ENCODE measurements around the gene RUFY3.

The RUFY3 gene

GRCh38 chr4:70711599-70711998, 10.2 kb upstream of the RUFY3 start:
- peak overlapping the region; percentile 71 for H3K4me2 ChIP-seq (ENCODE audit: low read length)
- H3K36me3 ChIP-seq (ENCODE audit: control insufficient read depth, low read length) = peaks cover 8% of the 10 kb centered on the region; the same call in 1 of the 2 replicates
- H3F3A ChIP-seq (ENCODE audit: control insufficient read depth, insufficient read depth) = no peaks in the 10 kb centered on the region
- H3K27me3 ChIP-seq (ENCODE audit: control insufficient read depth, low read length) = no peaks in the 10 kb centered on the region
- no peaks in the 10 kb centered on the region for H4K20me1 ChIP-seq (ENCODE audit: control insufficient read depth, insufficient read depth, low read depth, low read length)
- H3K4me1 ChIP-seq (ENCODE audit: control insufficient read depth, low read length) = peaks cover 82% of the 10 kb centered on the region
- 0 out of 2 replicates have a peak overlapping the region, but pooled peaks have one; percentile 6 for H3K4me3 ChIP-seq (ENCODE audit: low read length)
- H3K27ac ChIP-seq (ENCODE audit: low read depth, low read length) = no peak overlapping the region
- peaks cover 99% of the 10 kb centered on the region for H3K79me2 ChIP-seq (ENCODE audit: control insufficient read depth, low read length)
- H3K9me3 ChIP-seq (ENCODE audit: control insufficient read depth, insufficient read depth, low read length) = no peaks in the 10 kb centered on the region
- H3K9me2 ChIP-seq (replicated peaks; ENCODE audit: control insufficient read depth, low read length) = no peaks in the 10 kb centered on the region
- no peak for TF ChIP-seq EZH2phosphoT487 (IDR thresholded peaks at IDR 0.05; ENCODE audit: borderline replicate concordance, low read length)
- no peak for TF ChIP-seq CTCF (IDR thresholded peaks at IDR 0.05; ENCODE audit: low read depth, low read length, poor library complexity, severe bottlenecking)

DNA sequence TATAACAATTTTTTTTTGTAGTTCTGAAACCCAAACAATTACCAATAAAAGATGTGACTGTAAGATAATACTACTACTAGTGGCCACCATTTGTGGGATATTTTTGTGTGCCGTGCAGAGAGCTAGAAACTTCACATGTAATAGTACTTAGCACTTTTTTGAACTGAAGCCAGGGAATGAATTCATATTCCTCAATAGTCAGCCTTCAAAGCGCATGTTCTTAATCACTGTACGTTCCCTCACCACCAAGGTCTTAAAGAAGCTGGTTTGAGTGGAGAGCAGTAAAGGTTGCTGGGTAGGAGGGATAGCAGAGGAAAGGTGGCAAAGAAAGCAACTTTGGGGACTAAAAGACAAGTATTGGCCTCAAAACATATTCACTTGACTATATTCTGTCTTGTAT, 9.6 kb upstream of the RUFY3 start:
- Histone ChIP-seq H3F3A (ENCODE audit: control insufficient read depth, insufficient read depth) (no peaks in the 10 kb centered on the region), H3K4me2 (ENCODE audit: low read length) (peak overlapping the region; percentile 71), H4K20me1 (ENCODE audit: control insufficient read depth, insufficient read depth, low read depth, low read length) (no peaks in the 10 kb centered on the region), H3K4me3 (ENCODE audit: low read length) (no peak overlapping the region), H3K27ac (ENCODE audit: low read depth, low read length) (no peak overlapping the region), H3K9me2 (replicated peaks; ENCODE audit: control insufficient read depth, low read length) (no peaks in the 10 kb centered on the region), H3K4me1 (ENCODE audit: control insufficient read depth, low read length) (peaks cover 82% of the 10 kb centered on the region), H3K27me3 (ENCODE audit: control insufficient read depth, low read length) (no peaks in the 10 kb centered on the region), H3K9me3 (ENCODE audit: control insufficient read depth, insufficient read depth, low read length) (no peaks in the 10 kb centered on the region), H3K36me3 (ENCODE audit: control insufficient read depth, low read length) (peaks cover 6% of the 10 kb centered on the region; the same call in 1 of the 2 replicates), H3K79me2 (ENCODE audit: control insufficient read depth, low read length) (peaks cover 99% of the 10 kb centered on the region)
- TF ChIP-seq CTCF (IDR thresholded peaks at IDR 0.05; ENCODE audit: low read depth, low read length, poor library complexity, severe bottlenecking) (no peak), EZH2phosphoT487 (IDR thresholded peaks at IDR 0.05; ENCODE audit: borderline replicate concordance, low read length) (no peak)

- Histone ChIP-seq H3K4me2 (ENCODE audit: low read length) (peak overlapping the region; percentile 71), H3K4me3 (ENCODE audit: low read length) (peak overlapping the region; percentile 56), H3K9me2 (replicated peaks; ENCODE audit: control insufficient read depth, low read length) (no peaks in the 10 kb centered on the region), H3K27me3 (ENCODE audit: control insufficient read depth, low read length) (no peaks in the 10 kb centered on the region), H3K27ac (ENCODE audit: low read depth, low read length) (peak overlapping the region; percentile 42), H3F3A (ENCODE audit: control insufficient read depth, insufficient read depth) (no peaks in the 10 kb centered on the region), H4K20me1 (ENCODE audit: control insufficient read depth, insufficient read depth, low read depth, low read length) (no peaks in the 10 kb centered on the region), H3K36me3 (ENCODE audit: control insufficient read depth, low read length) (peaks cover 4% of the 10 kb centered on the region; the same call in 1 of the 2 replicates), H3K4me1 (ENCODE audit: control insufficient read depth, low read length) (peaks cover 78% of the 10 kb centered on the region), H3K79me2 (ENCODE audit: control insufficient read depth, low read length) (peaks cover 98% of the 10 kb centered on the region), H3K9me3 (ENCODE audit: control insufficient read depth, insufficient read depth, low read length) (no peaks in the 10 kb centered on the region)
- TF ChIP-seq CTCF (IDR thresholded peaks at IDR 0.05; ENCODE audit: low read depth, low read length, poor library complexity, severe bottlenecking) (no peak), EZH2phosphoT487 (IDR thresholded peaks at IDR 0.05; ENCODE audit: borderline replicate concordance, low read length) (no peak)
Observed at GRCh38 chr4:70712604-70713452, 8.9 kb upstream of the RUFY3 start.

Measured in DOHH2 (cell line).